ENCODE data around the gene BCAS3. TPM values are rescaled to one million over a fixed set of nuclear protein-coding genes. Genes with fewer than 3 reads are reported as not detected.

The BCAS3 gene
- total RNA-seq, 2 donors from 2014 or later = 44.1 to 71.5 TPM

DNA sequence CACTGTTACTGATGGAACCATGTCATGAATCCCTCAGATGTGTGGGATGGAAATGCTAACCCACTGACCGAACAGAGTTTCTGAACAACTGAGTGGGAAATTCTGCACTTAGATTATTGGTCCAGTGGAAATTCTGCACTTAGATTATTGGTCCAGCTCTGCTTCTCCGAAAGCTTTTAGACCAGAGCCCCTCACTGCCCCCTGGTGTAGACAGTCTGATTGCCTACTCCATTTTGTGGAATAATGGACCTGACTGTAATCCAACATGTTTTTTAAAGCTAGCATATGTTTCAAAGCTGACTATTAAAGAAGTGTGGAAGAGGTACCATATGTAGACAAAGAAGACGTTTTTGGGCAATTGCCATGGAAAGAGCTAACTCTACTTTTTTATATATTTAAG is 671.7 kb downstream of the BCAS3 start:
- 85 to 87% methylated on average over 3 of the region's 3 CpGs for WGBS, 2 donors
- Histone ChIP-seq H3K4me1 (no peaks in the 10 kb centered on the region), H3K9me3 (no peaks in the 10 kb centered on the region), H3K27ac (no peak overlapping the region), H3K27me3 (no peaks in the 10 kb centered on the region), H3K4me3 (no peak overlapping the region), H3K36me3 (replicated peaks in 1 of 2; ENCODE audit: insufficient read depth in 1 of 2, low read depth in 2 of 2) (no peaks in the 10 kb centered on the region)
- intact Hi-C loops (cut with DNase I) = no loop called here
- TF ChIP-seq, protein P1, sequence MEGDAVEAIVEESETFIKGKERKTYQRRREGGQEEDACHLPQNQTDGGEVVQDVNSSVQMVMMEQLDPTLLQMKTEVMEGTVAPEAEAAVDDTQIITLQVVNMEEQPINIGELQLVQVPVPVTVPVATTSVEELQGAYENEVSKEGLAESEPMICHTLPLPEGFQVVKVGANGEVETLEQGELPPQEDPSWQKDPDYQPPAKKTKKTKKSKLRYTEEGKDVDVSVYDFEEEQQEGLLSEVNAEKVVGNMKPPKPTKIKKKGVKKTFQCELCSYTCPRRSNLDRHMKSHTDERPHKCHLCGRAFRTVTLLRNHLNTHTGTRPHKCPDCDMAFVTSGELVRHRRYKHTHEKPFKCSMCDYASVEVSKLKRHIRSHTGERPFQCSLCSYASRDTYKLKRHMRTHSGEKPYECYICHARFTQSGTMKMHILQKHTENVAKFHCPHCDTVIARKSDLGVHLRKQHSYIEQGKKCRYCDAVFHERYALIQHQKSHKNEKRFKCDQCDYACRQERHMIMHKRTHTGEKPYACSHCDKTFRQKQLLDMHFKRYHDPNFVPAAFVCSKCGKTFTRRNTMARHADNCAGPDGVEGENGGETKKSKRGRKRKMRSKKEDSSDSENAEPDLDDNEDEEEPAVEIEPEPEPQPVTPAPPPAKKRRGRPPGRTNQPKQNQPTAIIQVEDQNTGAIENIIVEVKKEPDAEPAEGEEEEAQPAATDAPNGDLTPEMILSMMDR (IDR thresholded peaks at IDR 0.05) = peak in 1 of 7 experiments; percentile 15
- TF ChIP-seq POLR2A (IDR thresholded peaks at IDR 0.05) = no peak
- DNase-seq = peak in 1 of 4 donors; percentile 18
- no peak for ATAC-seq

DNA sequence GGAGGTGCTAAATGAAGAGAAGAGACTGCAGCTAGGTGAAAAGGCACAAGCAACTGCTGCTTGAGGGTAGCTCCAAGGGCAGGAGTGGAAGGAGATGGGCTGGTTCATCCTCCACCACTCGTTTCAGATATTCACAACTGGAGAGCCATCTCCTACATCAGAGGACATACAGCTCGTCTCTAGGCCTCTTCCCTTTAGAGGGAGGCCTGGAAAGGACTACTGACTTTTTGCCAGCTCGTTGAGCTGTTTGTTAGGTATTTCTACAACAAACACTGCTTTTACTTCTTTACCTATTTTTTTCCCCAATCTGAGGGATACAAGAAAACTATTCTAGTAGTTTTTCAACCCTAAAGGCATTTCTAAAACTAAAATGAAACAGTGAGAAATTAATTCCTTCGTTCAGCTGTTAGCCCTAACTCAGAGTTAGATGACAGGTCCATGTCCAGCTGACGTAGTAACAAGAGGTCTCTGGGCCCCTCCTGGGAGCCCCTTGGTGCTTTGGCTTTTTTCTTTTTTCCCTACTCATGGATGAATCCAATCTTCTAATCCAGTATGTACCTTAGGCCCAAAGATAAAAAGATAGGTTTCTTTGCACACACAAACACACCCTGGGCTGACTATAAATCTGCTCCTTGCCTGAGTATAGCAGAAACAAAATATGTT is 674.2 kb downstream of the BCAS3 start:
- TF ChIP-seq POLR2A (IDR thresholded peaks at IDR 0.05) = no peak
- TF ChIP-seq, protein P1 (IDR thresholded peaks at IDR 0.05) = no peak
- H3K27ac ChIP-seq = no peak overlapping the region
- H3K4me3 ChIP-seq = no peak overlapping the region
- intact Hi-C loops (cut with DNase I) = no loop called here
- DNase-seq (no peak), ATAC-seq (no peak)
- no peaks in the 10 kb centered on the region for H3K36me3 ChIP-seq (replicated peaks in 1 of 2; ENCODE audit: insufficient read depth in 1 of 2, low read depth in 2 of 2)
- no peaks in the 10 kb centered on the region for H3K9me3 ChIP-seq
- no peaks in the 10 kb centered on the region for H3K27me3 ChIP-seq
- H3K4me1 ChIP-seq = no peaks in the 10 kb centered on the region
- WGBS, 2 donors = 89 to 92% methylated on average over 5 of the region's 5 CpGs

DNA sequence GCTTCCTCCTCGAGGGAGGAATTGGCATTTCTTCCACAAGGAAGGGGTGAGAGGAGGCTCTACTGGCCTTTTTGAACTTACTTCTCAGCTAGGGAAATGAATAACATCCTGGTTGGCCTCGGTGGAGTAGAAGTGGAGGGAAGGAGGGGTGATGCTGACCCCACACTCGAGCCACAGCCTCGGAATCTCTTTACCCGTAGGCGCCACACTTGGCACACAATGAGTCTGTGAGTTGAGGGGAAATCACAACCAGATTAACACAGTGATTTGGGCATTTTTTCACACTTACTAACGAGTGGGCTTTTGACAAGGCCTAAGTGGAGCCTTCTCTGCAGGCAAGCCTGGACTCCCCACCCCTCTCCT is 674.7 kb downstream of the BCAS3 start:
- no peak overlapping the region for H3K27ac ChIP-seq
- no peak for ATAC-seq
- DNase-seq = no peak
- H3K4me1 ChIP-seq = no peaks in the 10 kb centered on the region
- no peak for TF ChIP-seq POLR2A (IDR thresholded peaks at IDR 0.05)
- TF ChIP-seq, protein P1 (IDR thresholded peaks at IDR 0.05) = no peak
- H3K36me3 ChIP-seq (replicated peaks in 1 of 2; ENCODE audit: insufficient read depth in 1 of 2, low read depth in 2 of 2) = no peaks in the 10 kb centered on the region
- intact Hi-C loops (cut with DNase I) = no loop called here
- H3K9me3 ChIP-seq = no peaks in the 10 kb centered on the region
- H3K4me3 ChIP-seq = no peak overlapping the region
- 76 to 77% methylated on average over 7 of the region's 7 CpGs for WGBS, 2 donors
- H3K27me3 ChIP-seq = no peaks in the 10 kb centered on the region

DNA sequence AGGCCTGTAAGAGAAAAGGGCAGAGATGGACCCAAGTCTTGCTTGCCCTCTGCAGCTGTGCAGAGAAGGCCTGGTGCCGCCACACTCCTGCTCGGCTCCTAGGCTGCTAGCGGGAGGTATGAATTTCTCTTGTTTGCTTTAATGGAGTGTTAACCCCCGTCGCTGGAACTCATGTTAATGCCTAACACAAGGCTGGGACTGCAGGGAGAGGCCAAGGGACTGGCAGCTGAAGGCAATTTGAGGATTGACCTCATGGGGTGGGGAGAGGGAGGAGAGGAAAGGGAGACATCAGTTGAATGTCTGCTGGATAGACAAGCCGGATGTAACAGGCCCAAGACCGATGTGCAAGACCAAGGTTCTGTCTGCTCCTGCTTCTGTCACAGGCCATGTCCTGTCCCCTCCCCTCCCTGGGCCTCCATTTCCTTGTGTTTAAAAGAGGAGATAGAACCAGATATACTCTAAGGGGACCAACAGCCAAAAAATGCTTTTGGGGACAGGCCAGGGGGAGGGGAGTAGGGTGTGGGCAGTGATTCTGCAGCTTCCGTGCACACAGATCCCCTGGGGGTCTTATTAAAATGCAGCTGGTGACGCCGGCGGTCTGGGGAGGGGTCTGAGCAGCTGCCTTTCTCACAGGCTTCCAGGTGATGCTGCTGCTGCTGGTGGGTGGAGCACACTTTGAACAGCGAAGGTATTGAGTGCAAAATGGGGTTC is 675.3 kb downstream of the BCAS3 start:
- Histone ChIP-seq H3K27me3 (no peaks in the 10 kb centered on the region), H3K36me3 (replicated peaks in 1 of 2; ENCODE audit: insufficient read depth in 1 of 2, low read depth in 2 of 2) (no peaks in the 10 kb centered on the region), H3K4me1 (no peaks in the 10 kb centered on the region), H3K9me3 (no peaks in the 10 kb centered on the region), H3K4me3 (no peak overlapping the region), H3K27ac (no peak overlapping the region)
- DNase-seq (no peak), ATAC-seq (no peak)
- WGBS, 2 donors = 91 to 95% methylated on average over 11 to 12 of the region's 12 CpGs
- TF ChIP-seq, protein P1 (IDR thresholded peaks at IDR 0.05) = no peak
- TF ChIP-seq POLR2A (IDR thresholded peaks at IDR 0.05) = no peak
- intact Hi-C loops (cut with DNase I) = no loop called here

Measured in body of pancreas (tissue), 4 donors.